K562 (cell line): ENCODE measurements around the gene HYAL3. TPM values are rescaled to one million over a fixed set of nuclear protein-coding genes. Genes with fewer than 3 reads are reported as not detected.
A peak's percentile ranks its signal among the peaks of the same experiment; 100 is the strongest.

ENCODE experiments used
- DLX4 ChIP-seq: fragments of 250-450 bp; sonication (Bioruptor Pico); IDR thresholded peaks from 2 replicates; pipeline ENCODE4 v1.6.1; 2021; ENCODE audit warnings: mild to moderate bottlenecking
- E2F8 ChIP-seq: fragments of 450-650 bp; IDR thresholded peaks from 2 replicates; pipeline ENCODE4 v1.7.1; 2018; ENCODE audit warnings: mild to moderate bottlenecking, low read depth; ENCODE audit not compliant: partially characterized antibody
- ELF4 ChIP-seq: fragments of 450-650 bp; formaldehyde crosslinking; IDR thresholded peaks from 2 replicates; pipeline ENCODE4 v1.4.0; 2022; ENCODE audit warnings: missing genetic modification characterization
- EWSR1 ChIP-seq: fragments of 450-650 bp; IDR thresholded peaks from 2 replicates; pipeline ENCODE4 v1.6.1; 2018; ENCODE audit warnings: borderline replicate concordance, mild to moderate bottlenecking, low read depth, moderate library complexity; ENCODE audit not compliant: partially characterized antibody
- KLF16 ChIP-seq: IDR thresholded peaks from 2 replicates; pipeline ENCODE4 v1.6.1; 2016; ENCODE audit warnings: antibody characterized with exemption
- MAFG ChIP-seq: fragments of 450-650 bp; conservative IDR thresholded peaks from 2 replicates; pipeline ENCODE4 v1.6.1; 2016; ENCODE audit warnings: missing genetic modification characterization, missing compliant biosample characterization
- MEF2D ChIP-seq: conservative IDR thresholded peaks from 2 replicates; pipeline ENCODE4 v1.6.1; 2016; ENCODE audit warnings: low read depth, missing genetic modification characterization, missing compliant biosample characterization
- NR2C2 ChIP-seq, 2 experiments: fragments of 200-800 bp in 1 of 2; sonication (Bioruptor generic) in 1 of 2; sonication (generic) in 1 of 2; formaldehyde crosslinking in 1 of 2; IDR thresholded peaks; 2 replicates each; pipeline versions ENCODE4 v1.6.1 to v1.8.0; 2016 to 2022; ENCODE audit warnings: mild to moderate bottlenecking in 1 of 2, missing compliant biosample characterization in 1 of 2, missing genetic modification characterization in 1 of 2, missing genetic modification reagents in 1 of 2
- SP2 ChIP-seq: IDR thresholded peaks from 2 replicates; pipeline ENCODE4 v1.6.1; 2011; ENCODE audit warnings: mild to moderate bottlenecking, low read depth, low read length, moderate library complexity; ENCODE audit not compliant: poor library complexity, severe bottlenecking; ENCODE audit errors: extremely low read depth
- SUPT5H ChIP-seq: fragments of 450-650 bp; IDR thresholded peaks from 2 replicates; pipeline ENCODE4 v1.6.1; 2016
- TBL1XR1 ChIP-seq, 2 experiments: IDR thresholded peaks; 2 replicates each; pipeline ENCODE4 v1.6.1; 2012; ENCODE audit warnings: improper control_type of control experiment in 2 of 2, low read length in 2 of 2, mild to moderate bottlenecking in 1 of 2
- XRCC5 ChIP-seq: fragments of 200-400 bp; formaldehyde crosslinking; IDR thresholded peaks from 2 replicates; pipeline ENCODE4 v1.6.1; 2017; ENCODE audit warnings: low read depth, mild to moderate bottlenecking, low read length
- ZBTB7A ChIP-seq: IDR thresholded peaks from 2 replicates; pipeline ENCODE4 v1.6.1; 2011; ENCODE audit warnings: low read depth, mild to moderate bottlenecking, low read length, moderate library complexity, borderline replicate concordance; ENCODE audit not compliant: control insufficient read depth
- ZNF583 ChIP-seq: fragments of 250-450 bp; sonication (Bioruptor Pico); IDR thresholded peaks from 2 replicates; pipeline ENCODE4 v1.4.0; 2020
- ZNF639 ChIP-seq, 2 experiments: fragments of 200-800 bp in 1 of 2; sonication (Bioruptor generic) in 1 of 2; sonication (generic) in 1 of 2; formaldehyde crosslinking in 1 of 2; IDR thresholded peaks in 1 of 2; conservative IDR thresholded peaks in 1 of 2; 2 replicates each; pipeline versions ENCODE4 v1.5.0 to v1.6.1; 2016 to 2020; ENCODE audit warnings: missing compliant biosample characterization in 1 of 2, missing genetic modification characterization in 1 of 2, missing genetic modification reagents in 1 of 2
- polyA plus RNA-seq, 8 experiments: library from polyadenylated mRNA; depleted of rRNA in 4 of 8; stranded (reverse) in 5 of 8; unstranded in 3 of 8; fragments of >200 nt; fragmentation: Nextera tagmentation in 2 of 8; fragmentation: Illumina TruSeq in 1 of 8; extraction: Ambion mirVana in 2 of 8; extraction: Trizol in 1 of 8; gene quantifications; 2 replicates each; pipeline versions ENCODE4 v1.2.1 to v1.2.3, GENCODE V29; 2011 to 2014; ENCODE audit warnings: inconsistent platforms in 1 of 8, missing spikeins in 1 of 8
- total RNA-seq, 7 experiments: library from RNA; depleted of rRNA in 6 of 7; stranded (reverse); fragments of >200 nt in 6 of 7; fragmentation: Illumina TruSeq in 2 of 7; extraction: Trizol in 2 of 7; gene quantifications; 2 replicates each; pipeline versions ENCODE4 v1.2.1 to v1.2.3, GENCODE V29; 2011 to 2021; ENCODE audit warnings: low replicate concordance in 1 of 7
- TF ChIP-seq, protein P1 (sequence below): sonication (generic); IDR thresholded peaks from 2 replicates; pipeline ENCODE4 v1.6.1; 2016
- TF ChIP-seq, protein P2 (sequence below): fragments of 250-450 bp; sonication (Bioruptor Pico); IDR thresholded peaks from 2 replicates; pipeline ENCODE4 v1.5.0; 2021

The HYAL3 gene
- total and polyA plus RNA-seq, 9 of the 15 experiments (the other 6 are each of a cell fraction or from before 2014, with no cell fraction given) = 0.38 to 9.1 (median 6.8) TPM

DNA sequence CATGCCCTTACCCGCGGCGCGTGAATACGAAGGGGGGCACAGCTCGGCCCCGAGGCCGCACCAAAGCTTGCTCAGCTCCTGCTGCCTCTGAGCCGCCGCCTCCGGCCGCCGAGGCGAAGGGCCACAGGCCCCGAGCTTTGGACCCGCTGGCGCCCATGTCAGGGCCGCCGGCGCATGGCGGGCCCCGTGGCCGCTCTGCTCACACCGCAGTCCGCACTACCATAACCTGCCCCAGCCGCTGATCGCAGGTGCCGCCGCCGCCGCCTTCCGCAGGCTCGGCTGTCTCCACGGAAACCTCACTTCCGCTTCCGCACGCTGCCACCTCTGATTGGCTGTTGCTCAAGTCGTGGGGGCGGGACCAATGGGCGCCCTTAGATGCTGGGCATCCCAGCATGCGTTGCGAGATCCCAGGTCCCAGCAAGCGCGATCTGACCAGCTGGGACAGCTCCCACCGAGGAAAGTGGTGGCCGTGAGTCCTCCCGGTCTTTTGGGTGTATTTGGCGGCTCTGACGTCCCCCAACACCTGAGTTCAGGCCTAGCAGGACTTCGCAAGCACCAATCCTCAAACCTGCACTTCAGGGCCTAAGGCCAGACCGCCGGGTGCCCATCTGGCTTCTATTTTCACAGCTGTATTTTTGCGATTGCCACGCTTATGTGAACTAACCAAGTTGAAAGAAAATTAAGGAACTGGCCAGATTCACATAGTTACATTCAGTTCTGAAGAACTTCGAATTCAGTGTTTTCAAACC, 28.9 kb upstream of the HYAL3 start, which contains the start of gene TUSC2 (continued):
- TF ChIP-seq, protein P1, sequence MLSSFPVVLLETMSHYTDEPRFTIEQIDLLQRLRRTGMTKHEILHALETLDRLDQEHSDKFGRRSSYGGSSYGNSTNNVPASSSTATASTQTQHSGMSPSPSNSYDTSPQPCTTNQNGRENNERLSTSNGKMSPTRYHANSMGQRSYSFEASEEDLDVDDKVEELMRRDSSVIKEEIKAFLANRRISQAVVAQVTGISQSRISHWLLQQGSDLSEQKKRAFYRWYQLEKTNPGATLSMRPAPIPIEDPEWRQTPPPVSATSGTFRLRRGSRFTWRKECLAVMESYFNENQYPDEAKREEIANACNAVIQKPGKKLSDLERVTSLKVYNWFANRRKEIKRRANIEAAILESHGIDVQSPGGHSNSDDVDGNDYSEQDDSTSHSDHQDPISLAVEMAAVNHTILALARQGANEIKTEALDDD = no peak
- TF ChIP-seq MAFG (no peak), MEF2D (tag) (no peak), EWSR1 (no peak), SP2 (peak; percentile 52), ZNF583 (no peak), XRCC5 (0 out of 2 replicates have a peak, but pooled peaks have one; percentile 49), SUPT5H (peak; percentile 33), ZNF639 (CRISPR knock-in tag; conservative IDR thresholded peaks at IDR 0.05 in 1 of 2, IDR thresholded peaks at IDR 0.05 in 1 of 2) (no peak), E2F8 (peak; percentile 61), DLX4 (CRISPR knock-in tag) (no peak), NR2C2 (CRISPR knock-in tag; IDR thresholded peaks at IDR 0.05) (no peak), NR2C2 (tag; IDR thresholded peaks at IDR 0.05) (peak; percentile 24; the same call in 1 of the 2 replicates), ZBTB7A (no peak), KLF16 (no peak), ELF4 (CRISPR knock-in tag) (no peak), TBL1XR1 (IDR thresholded peaks at IDR 0.05; ENCODE audit: low read length in 2 of 2) (no peak)
- TF ChIP-seq, protein P2, sequence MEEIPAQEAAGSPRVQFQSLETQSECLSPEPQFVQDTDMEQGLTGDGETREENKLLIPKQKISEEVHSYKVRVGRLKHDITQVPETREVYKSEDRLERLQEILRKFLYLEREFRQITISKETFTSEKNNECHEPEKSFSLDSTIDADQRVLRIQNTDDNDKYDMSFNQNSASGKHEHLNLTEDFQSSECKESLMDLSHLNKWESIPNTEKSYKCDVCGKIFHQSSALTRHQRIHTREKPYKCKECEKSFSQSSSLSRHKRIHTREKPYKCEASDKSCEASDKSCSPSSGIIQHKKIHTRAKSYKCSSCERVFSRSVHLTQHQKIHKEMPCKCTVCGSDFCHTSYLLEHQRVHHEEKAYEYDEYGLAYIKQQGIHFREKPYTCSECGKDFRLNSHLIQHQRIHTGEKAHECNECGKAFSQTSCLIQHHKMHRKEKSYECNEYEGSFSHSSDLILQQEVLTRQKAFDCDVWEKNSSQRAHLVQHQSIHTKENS (CRISPR knock-in tag) = no peak
